ENCODE measurements around the gene ZSCAN5B.
"Not testable (repeated sequence)": the region's sequence is repeated elsewhere in the genome, so short reads cannot be mapped to it uniquely, and the experiment has no call there.

Gene ZSCAN5B

GRCh38 chr19:56197646-56198045 lies at the start of gene ZSCAN5B:
Gene ZSCAN5B (minus strand): TSS chr19:56197783. CDS start chr19:56193052, 4,731 bp downstream.
- not testable (repeated sequence) for H3K27ac ChIP-seq

GRCh38 chr19:56245764-56246163 lies 48.2 kb upstream of the ZSCAN5B start:
- not testable (repeated sequence) for H3K27ac ChIP-seq

- no peak overlapping the region for H3K27ac ChIP-seq
- no peak for TF ChIP-seq CTCF (conservative IDR thresholded peaks at IDR 0.05)
These were observed 47.6 kb upstream of the ZSCAN5B start for GRCh38 chr19:56245121-56245740.

GRCh38 chr19:56223481-56223880 lies 25.9 kb upstream of the ZSCAN5B start:
- no peak overlapping the region for H3K27ac ChIP-seq
- no peak for TF ChIP-seq CTCF (conservative IDR thresholded peaks at IDR 0.05)

- TF ChIP-seq CTCF (conservative IDR thresholded peaks at IDR 0.05) = no peak
- no peak overlapping the region for H3K27ac ChIP-seq
These were observed 25.3 kb upstream of the ZSCAN5B start for GRCh38 chr19:56222901-56223300.

- no peak; the same call in 1 of the 2 replicates for TF ChIP-seq CTCF (conservative IDR thresholded peaks at IDR 0.05)
- no peak overlapping the region for H3K27ac ChIP-seq
These were observed 24.3 kb upstream of the ZSCAN5B start for GRCh38 chr19:56221851-56222250.

GRCh38 chr19:56221442-56221841 lies 23.9 kb upstream of the ZSCAN5B start:
- not testable (repeated sequence) for H3K27ac ChIP-seq
- TF ChIP-seq CTCF (conservative IDR thresholded peaks at IDR 0.05) = peak; percentile 47

GRCh38 chr19:56218961-56219360 lies 21.4 kb upstream of the ZSCAN5B start:
- no peak for TF ChIP-seq CTCF (conservative IDR thresholded peaks at IDR 0.05)
- H3K27ac ChIP-seq = no peak overlapping the region

Measured in VCaP (cell line).